Nephron progenitor cell (in vitro differentiated cells): Measurements from ENCODE around the gene GPR27.

Experiments
- DNase-seq: peaks from one replicate; pipeline ENCODE4 v3.0.0; 2021
- H3K27ac Mint-ChIP-seq: 2 replicates; pipeline ENCODE4 v1.8.0; 2021; ENCODE audit warnings: mild to moderate bottlenecking, moderate library complexity, mixed read lengths
- H3K27me3 Mint-ChIP-seq: 2 replicates; pipeline ENCODE4 v1.8.0; 2021; ENCODE audit warnings: mild to moderate bottlenecking, low read depth, mixed read lengths; ENCODE audit not compliant: poor library complexity
- H3K36me3 Mint-ChIP-seq: 2 replicates; pipeline ENCODE4 v1.8.0; 2021; ENCODE audit warnings: low read depth, mixed read lengths
- H3K4me1 Mint-ChIP-seq: 2 replicates; pipeline ENCODE4 v1.8.0; 2021; ENCODE audit warnings: mixed read lengths
- H3K4me3 Mint-ChIP-seq: 2 replicates; pipeline ENCODE4 v1.8.0; 2021; ENCODE audit warnings: mild to moderate bottlenecking, moderate library complexity, mixed read lengths
- H3K9me3 Mint-ChIP-seq: 2 replicates; pipeline ENCODE4 v1.8.0; 2021; ENCODE audit warnings: mild to moderate bottlenecking, moderate library complexity, mixed read lengths
- TF ChIP-seq, protein P1 (sequence below): fragments of 200-600 bp; sonication (generic); IDR thresholded peaks from 2 replicates; pipeline ENCODE4 v1.5.0; 2021; ENCODE audit warnings: antibody characterized with exemption

Gene GPR27

DNA sequence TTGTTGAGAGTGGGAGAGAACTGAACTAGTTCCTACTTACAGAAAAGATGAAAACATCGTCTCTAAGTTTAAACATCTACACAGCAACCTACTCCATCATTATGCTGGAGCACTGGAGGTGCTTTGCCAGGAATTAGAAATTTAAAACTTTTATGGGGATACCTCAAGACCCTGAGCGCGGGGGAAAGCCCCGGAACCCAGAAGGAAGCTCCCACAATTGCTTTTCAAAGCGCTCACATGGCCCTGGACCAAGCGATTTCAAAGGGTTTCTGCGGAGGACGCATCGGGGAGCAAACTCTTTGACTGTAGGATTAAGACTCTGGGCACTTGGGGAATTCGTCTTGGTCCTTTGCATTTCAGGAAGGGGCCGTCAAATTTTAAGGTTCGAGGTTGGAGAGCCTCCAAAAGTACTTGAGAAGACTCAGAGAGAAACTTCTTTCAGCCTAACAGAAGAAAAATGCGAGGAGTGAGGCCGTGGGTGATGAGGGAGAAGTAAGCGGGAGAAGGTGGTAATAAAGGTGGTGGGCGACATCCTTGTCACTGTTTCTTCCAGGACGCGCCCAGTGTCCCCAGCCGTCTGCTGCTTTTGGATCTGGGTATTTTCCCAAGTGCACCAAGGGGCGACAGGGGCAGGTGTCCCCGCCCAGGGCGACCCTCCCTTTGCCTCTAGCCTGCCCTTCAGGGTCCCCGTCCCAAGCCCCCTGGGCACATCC is 30.7 kb downstream of the GPR27 start:
- Mint-ChIP-seq H3K36me3 (no peaks in the 10 kb centered on the region), H3K27ac (no peak overlapping the region), H3K4me3 (peak overlapping the region; percentile 85), H3K4me1 (peaks cover 19% of the 10 kb centered on the region), H3K27me3 (peaks cover 92% of the 10 kb centered on the region), H3K9me3 (no peaks in the 10 kb centered on the region)
- TF ChIP-seq, protein P1, sequence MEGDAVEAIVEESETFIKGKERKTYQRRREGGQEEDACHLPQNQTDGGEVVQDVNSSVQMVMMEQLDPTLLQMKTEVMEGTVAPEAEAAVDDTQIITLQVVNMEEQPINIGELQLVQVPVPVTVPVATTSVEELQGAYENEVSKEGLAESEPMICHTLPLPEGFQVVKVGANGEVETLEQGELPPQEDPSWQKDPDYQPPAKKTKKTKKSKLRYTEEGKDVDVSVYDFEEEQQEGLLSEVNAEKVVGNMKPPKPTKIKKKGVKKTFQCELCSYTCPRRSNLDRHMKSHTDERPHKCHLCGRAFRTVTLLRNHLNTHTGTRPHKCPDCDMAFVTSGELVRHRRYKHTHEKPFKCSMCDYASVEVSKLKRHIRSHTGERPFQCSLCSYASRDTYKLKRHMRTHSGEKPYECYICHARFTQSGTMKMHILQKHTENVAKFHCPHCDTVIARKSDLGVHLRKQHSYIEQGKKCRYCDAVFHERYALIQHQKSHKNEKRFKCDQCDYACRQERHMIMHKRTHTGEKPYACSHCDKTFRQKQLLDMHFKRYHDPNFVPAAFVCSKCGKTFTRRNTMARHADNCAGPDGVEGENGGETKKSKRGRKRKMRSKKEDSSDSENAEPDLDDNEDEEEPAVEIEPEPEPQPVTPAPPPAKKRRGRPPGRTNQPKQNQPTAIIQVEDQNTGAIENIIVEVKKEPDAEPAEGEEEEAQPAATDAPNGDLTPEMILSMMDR, result no peak
- peak; percentile 16 for DNase-seq

GRCh38 chr3:71784914-71785531 is 31.4 kb downstream of the GPR27 start, which contains the start of gene PROK2:
Gene PROK2, minus strand, starts transcription at chr3:71785148. Its CDS starts 96 bp downstream, at chr3:71785052.
- Mint-ChIP-seq H3K27ac (no peak within 1 kb of the TSS), H3K36me3 (no peaks in the 10 kb centered on the region), H3K9me3 (no peaks in the 10 kb centered on the region), H3K27me3 (peaks cover 87% of the 10 kb centered on the region), H3K4me3 (peak within 1 kb of the TSS; percentile 85), H3K4me1 (peaks cover 19% of the 10 kb centered on the region)
- TF ChIP-seq, protein P1, result no peak
- peak; percentile 59 for DNase-seq

- peak overlapping the region; percentile 81 for H3K4me3 Mint-ChIP-seq
- H3K9me3 Mint-ChIP-seq, result no peaks in the 10 kb centered on the region
- no peak for DNase-seq
- peaks cover 19% of the 10 kb centered on the region for H3K4me1 Mint-ChIP-seq
- no peaks in the 10 kb centered on the region for H3K36me3 Mint-ChIP-seq
- H3K27ac Mint-ChIP-seq, result no peak overlapping the region
- peaks cover 83% of the 10 kb centered on the region for H3K27me3 Mint-ChIP-seq
- TF ChIP-seq, protein P1, result no peak
Measured at GRCh38 chr3:71785532-71786216, 32.0 kb downstream of the GPR27 start.

- peaks cover 19% of the 10 kb centered on the region for H3K4me1 Mint-ChIP-seq
- TF ChIP-seq, protein P1, result no peak
- peaks cover 81% of the 10 kb centered on the region for H3K27me3 Mint-ChIP-seq
- H3K4me3 Mint-ChIP-seq, result peak overlapping the region; percentile 81
- no peaks in the 10 kb centered on the region for H3K36me3 Mint-ChIP-seq
- no peak for DNase-seq
- no peaks in the 10 kb centered on the region for H3K9me3 Mint-ChIP-seq
- H3K27ac Mint-ChIP-seq, result no peak overlapping the region
Measured at GRCh38 chr3:71786217-71786549, 32.5 kb downstream of the GPR27 start.

DNA sequence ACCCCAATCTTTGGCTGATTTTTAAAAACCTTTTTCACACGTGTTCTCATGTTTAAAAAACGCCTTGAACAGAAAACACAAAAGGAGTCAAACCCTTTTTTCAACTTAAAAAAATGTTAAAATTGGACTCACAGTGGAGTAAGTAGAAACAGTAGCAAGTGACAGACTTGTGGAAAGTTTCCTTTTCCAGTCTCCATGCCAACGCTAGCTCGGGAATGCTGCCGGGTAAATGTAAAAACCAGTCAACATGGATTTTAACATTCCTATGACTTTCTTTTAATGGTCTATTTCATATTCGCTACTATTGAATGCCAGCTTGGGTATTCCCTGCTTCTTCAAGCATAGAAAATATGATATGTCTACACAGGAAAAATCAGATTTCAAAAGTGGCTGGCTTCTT is 32.9 kb downstream of the GPR27 start:
- H3K4me1 Mint-ChIP-seq, result peaks cover 19% of the 10 kb centered on the region
- DNase-seq, result no peak
- TF ChIP-seq, protein P1, result no peak
- H3K27ac Mint-ChIP-seq, result no peak overlapping the region
- no peaks in the 10 kb centered on the region for H3K36me3 Mint-ChIP-seq
- no peaks in the 10 kb centered on the region for H3K9me3 Mint-ChIP-seq
- H3K27me3 Mint-ChIP-seq, result peaks cover 79% of the 10 kb centered on the region
- H3K4me3 Mint-ChIP-seq, result no peak overlapping the region
